Endometrial microvascular endothelial cells (primary cell): Measurements from ENCODE around the gene SLC1A6. TPM values are rescaled to one million over a fixed set of nuclear protein-coding genes. Genes with fewer than 3 reads are reported as not detected.
"Not testable (repeated sequence)": the region's sequence is repeated elsewhere in the genome, so short reads cannot be mapped to it uniquely, and the experiment has no call there.

ENCODE experiments used
- in situ Hi-C: cut with HindIII; loops from 2 replicates; pipeline ENCODE4 v1.10.0; 2017; ENCODE audit warnings: low sequenced_read_pairs, low pct_unique_long_range_greater_than_20kb; ENCODE audit errors: inconsistent ontology term
- total RNA-seq: library from RNA; depleted of rRNA; stranded (reverse); fragments of >200 nt; gene quantifications from one replicate; pipeline ENCODE4 v1.2.3, GENCODE V29; 2015; ENCODE audit errors: inconsistent ontology term

Gene SLC1A6
- not detected for total RNA-seq

- in situ Hi-C loops, result no loop called here
Observed at GRCh38 chr19:14979476-14980255, at the start of gene SLC1A6. Gene SLC1A6, minus strand, starts transcription at chr19:14979864. Its CDS starts 6,954 bp downstream, at chr19:14972910.

- in situ Hi-C loops, result no loop called here
Observed at GRCh38 chr19:15028490-15028889, 48.8 kb upstream of the SLC1A6 start.

DNA sequence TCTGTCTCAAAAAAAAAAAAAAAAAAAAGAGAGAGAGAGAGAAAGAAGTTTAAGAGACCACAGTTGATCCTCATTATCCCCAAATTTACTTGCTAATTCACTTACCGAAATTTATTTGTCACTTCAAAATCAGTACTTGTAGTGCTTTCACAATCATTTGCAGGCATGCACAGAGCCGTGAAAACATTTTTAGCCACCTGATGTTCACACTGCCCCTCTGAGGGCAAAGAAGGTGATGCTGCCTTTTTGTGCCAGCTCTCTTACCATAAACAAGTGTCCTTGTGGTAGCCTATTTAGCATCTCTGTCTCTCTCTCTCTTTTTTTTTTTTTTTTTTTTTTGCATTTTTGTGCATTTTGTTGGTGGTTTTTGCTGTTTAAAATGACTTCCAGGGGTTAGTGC is 45.6 kb upstream of the SLC1A6 start:
- in situ Hi-C loops, result no loop called here

DNA sequence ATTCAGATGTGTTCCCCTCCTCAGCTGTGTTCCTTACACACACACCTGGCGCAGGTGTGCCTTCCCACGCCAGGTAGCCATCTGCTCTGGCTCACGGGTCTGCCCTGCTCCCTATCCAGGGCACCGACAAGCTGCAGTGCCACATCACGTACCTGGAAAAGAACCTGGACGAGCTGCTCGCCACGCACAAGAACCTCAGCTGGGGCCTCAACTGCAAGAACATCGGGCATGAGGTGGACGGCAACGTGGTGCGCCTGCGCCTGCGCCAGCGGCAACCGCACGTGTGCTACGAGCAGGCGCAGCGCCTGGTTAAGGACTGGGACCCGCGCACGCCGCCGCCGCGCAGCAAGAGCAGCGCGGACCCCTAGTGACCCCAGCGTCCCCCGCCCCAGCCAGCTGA is 43.1 kb upstream of the SLC1A6 start:
- in situ Hi-C loops, result no loop called here

DNA sequence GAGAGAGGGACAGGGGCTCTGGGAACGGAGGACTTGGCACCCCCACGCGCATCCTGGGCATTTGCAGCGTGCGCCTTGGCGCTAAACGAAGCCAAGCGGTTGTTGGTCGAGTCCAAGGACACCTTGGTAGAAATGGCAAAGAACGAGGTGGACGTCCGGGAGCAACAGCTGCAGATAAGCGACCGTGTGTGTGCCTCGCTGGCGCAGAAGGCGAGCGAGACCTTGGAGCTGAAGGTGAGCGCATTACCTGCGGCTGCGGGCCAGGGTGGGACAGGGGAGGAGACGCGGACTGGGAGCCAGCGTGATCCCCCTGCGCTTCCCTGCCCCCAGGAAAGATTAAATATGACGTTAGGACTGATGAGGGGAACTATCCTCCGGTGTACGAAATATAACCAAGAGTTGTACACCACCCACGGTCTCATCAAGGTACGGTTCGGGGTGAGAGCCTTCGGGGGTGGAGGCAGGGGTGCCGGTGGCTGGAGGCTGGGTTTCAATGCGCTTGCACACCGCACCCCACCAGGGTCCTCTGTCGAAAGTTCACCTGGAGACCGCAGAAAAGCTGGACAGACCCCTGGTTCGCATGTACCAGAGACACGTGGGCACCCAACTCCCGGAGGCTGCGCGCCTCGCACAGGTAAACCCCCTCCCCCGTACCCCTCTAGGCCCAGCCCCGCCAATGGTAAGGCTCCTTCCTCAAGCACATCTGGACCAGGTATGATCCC is 41.8 kb upstream of the SLC1A6 start:
- in situ Hi-C loops, result no loop called here

DNA sequence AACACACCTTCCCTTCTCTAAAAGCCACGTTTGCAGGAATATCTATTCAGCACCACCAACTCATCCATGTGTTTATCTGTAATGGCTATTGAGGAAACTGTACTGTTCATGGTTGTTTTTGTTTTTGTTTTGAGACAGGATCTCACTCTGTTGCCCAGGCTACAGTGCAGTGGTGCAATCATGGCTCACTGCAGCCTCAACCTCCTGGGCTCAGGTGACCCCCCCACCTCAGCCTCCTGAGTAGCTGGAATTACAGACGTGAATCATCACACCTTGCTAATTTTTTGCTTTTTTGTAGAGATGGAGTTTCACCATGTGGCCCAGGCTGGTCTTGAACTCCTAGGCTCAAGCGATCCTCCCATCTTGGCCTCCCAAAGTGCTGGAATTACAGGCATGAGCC is 39.2 kb upstream of the SLC1A6 start:
- in situ Hi-C loops, result not testable (repeated sequence)

GRCh38 chr19:15015946-15016542 is 36.4 kb upstream of the SLC1A6 start:
- in situ Hi-C loops, result no loop called here

DNA sequence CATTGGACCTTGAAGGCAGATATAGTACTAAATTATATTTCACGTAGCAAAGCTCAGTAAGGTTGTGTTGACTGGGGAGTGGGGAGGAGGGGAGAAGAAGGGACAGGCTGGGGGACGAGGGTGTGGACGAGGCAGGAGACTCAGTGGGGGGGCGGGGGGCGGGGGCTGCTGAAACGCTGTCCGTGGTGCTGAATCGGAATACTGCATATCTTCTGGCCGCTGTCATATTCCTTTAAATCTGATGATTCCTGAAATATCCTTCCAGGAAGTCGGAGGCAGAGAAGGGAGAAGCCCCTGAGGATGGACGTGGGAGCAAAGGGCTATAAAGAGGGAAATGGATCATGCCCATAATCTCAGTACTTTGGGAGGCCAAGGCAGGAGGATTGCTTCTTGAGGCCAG is 34.9 kb upstream of the SLC1A6 start:
- in situ Hi-C loops, result no loop called here

DNA sequence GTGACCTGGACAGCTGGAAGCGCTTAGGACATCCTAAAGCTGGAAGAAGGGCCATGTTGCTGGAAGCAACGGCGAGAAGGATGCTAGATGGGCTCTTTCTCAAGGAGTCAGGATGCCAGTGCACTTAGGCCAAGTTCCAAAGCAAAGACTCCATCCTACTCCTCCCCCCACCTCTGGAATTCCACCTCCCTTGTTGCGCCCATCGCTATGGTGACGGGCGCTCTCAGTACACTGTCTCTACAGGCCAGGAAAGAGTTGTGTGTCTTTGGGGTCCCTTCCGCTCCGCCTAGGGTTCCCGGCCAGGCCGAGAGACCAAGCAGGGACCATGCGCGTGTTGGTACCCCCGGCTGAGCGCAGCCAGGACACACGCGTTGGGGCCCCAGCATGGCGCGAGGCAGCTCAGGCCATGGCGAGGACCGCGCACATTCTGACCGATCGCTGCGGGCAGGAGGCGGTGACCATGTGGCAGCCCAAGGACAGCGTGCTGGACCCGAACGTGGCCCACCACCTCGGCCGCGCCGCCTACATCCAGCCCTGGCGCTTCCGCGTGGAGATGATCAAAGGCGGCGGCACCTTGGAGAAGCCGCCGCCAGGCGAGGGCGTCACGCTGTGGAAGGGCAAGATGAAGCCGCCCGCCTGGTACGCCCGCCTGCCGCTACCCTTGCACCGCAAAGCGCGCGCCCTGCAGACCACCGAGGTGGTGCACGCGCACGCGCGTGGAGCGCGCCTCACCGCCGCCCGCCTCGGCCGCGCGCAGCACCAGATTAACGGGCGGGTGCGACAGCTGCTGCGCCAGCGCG is 31.0 kb upstream of the SLC1A6 start:
- in situ Hi-C loops, result no loop called here

DNA sequence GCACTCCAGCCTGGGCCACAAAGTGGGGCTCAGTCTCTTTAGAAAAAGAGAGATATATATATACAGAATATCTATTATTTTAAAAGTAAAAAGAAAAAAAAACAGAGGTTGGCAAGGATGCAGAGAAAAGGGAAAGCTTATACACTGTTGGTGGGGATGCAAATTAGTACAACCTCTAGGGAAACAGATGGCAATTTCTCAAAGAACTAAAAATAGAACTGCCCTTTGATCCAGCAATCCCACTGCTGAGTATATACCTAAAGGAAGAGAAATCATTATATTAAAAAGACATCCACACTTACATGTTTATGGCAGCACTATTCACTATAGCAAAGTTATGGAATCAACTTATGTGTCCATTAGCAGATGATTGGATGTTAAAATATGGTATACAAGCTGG is 28.6 kb upstream of the SLC1A6 start:
- in situ Hi-C loops, result no loop called here

GRCh38 chr19:14997981-14998380 is 18.3 kb upstream of the SLC1A6 start:
- in situ Hi-C loops, result no loop called here

DNA sequence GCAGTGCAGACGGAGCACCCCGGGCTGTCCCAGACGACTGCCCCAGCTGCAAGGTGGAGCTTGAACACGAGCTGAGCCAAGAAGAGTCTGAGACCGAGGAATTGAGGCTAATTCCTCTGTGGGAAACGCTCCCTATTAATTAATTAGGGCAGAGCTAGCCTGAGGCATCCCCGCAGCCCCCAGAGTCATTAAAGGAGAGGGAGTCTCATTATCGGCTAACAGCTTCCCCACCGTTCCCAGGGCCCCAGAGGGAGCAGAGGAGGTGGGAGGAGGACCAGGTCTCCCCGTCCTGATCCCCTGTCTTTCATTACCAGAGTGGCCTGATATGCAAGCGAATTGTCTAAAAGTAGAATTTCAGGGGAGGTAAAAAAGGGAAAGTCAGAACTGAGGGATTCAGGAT is 13.1 kb upstream of the SLC1A6 start:
- in situ Hi-C loops, result no loop called here

- in situ Hi-C loops, result no loop called here
Observed at GRCh38 chr19:14985133-14985532, 5.5 kb upstream of the SLC1A6 start.

DNA sequence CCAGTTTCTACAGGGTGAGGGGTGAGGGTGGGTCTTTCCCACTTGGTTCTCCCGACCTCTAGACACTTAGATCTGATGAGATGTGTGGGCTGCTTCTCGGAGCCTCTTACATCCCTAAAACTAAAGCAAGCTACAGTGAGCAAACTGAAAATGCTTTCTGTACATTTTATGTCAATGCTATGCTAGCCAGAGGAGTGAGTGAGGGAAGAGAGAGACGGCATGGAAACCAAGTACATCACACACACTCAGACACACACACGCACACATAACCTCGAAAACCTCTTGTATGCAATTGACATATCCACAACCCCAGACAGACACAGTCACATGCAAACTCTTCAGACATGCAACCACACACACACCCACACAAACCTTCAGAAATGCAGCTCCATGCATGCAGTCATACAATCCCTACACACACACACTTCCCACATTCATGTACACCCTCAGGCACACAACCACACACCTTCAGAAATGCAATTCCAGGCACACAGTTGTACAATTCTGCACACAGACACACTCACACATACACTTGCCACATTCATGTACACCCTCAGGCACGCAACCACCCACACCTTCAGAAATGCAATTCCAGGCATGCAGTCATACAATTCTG is 1.4 kb downstream of the SLC1A6 start:
- in situ Hi-C loops, result no loop called here

- in situ Hi-C loops, result no loop called here
Observed at GRCh38 chr19:14977128-14977527, 2.5 kb downstream of the SLC1A6 start.

DNA sequence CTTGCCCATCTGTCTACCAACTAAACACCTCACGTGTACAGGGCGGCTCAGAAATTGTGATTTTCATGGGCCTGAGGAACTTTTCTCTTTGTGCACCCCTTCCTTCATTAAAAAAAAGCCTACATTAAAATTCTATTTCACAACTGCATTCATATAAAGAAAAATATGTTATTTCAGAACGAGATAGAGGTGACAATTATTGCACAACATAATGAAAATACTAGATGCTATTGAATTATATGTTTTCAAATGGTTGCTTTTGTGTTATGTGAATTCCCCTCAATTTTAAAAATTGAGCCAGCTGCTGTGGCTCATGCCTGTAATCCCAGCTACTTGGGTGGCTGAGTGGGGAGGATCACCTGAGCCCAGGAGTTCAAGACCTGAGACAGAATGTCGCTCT is 5.2 kb downstream of the SLC1A6 start:
- in situ Hi-C loops, result no loop called here

DNA sequence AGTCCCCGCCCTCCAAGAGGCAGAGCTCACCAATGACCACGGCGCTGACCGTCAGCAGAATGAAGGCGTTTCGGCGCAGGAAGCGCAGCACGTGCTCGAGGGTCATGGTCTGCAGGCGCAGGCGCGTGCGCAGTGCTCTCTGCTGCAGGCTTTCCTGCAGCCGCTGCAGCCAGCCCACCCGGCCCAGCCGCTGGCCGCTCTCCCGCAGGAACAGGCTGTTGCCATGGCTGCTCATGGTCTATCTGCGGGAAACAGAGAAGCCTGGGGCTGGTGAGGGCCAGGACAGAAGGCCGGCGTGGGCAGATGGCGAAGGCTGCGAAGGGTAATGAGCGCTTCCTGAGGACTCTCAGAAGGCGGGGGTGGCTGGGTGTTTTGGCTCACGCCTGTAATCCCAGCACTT is 7.0 kb downstream of the SLC1A6 start:
- in situ Hi-C loops, result no loop called here

- in situ Hi-C loops, result no loop called here
Observed at GRCh38 chr19:14971474-14971873, 8.2 kb downstream of the SLC1A6 start.

- in situ Hi-C loops, result no loop called here
Observed at GRCh38 chr19:14968247-14968646, 11.4 kb downstream of the SLC1A6 start.
